Prostate gland (tissue), 2 donors: ENCODE data around the gene SH2D6.

Source experiments
- POLR2A ChIP-seq: fragments of 450-650 bp; IDR thresholded peaks from one replicate; pipeline ENCODE4 v1.6.1; 2016; ENCODE audit warnings: antibody characterized with exemption, mild to moderate bottlenecking
- POLR2AphosphoS5 ChIP-seq: sonication (generic); formaldehyde crosslinking; IDR thresholded peaks from one replicate; pipeline ENCODE4 v1.6.1; 2017; ENCODE audit warnings: antibody characterized with exemption
- TF ChIP-seq, protein P1 (sequence below), 4 experiments: fragments of 200-600 bp in 2 of 4; fragments of 450-650 bp in 2 of 4; sonication (generic) in 2 of 4; IDR thresholded peaks; 1 replicate in 3 of 4; 2 replicates in 1 of 4; pipeline ENCODE4 v1.5.1; 2016 to 2019; ENCODE audit warnings: antibody characterized with exemption in 4 of 4, mild to moderate bottlenecking in 2 of 4, moderate library complexity in 2 of 4

DNA sequence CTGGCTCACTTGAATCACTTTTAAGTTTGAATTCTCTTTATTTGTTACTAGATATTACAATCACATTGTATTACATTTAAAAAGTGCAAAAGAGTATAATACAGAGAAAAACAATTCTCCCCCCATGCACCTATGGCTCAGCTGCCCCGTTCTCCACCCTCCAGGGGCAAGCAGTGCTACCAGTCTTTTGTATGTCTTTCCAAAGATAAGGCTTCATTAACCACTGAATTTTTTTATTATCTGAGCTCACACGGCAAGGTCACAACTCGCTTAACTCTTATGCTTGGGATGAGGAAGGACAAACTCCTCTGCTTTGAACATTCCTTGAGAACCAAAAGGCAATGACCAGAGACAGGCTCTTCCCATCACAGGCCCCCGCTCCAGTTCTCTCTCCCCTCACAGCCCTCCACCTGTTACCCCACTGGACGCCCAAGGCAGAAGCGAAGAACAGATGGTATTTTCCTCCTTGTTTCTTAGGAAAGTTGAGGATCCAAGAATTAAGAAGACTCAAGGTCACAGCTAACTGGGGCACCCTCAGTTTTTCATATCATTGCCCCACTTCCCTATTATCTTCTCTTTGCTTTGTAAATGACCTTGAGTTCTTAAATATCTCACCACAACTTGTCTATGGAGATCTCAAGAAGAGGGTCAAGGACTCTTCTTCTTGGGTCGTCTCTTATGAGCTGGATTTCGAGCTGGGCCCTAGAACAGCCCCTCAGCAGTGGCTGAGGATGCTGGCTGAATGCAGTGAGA is 30.1 kb downstream of the SH2D6 start:
- TF ChIP-seq, protein P1, sequence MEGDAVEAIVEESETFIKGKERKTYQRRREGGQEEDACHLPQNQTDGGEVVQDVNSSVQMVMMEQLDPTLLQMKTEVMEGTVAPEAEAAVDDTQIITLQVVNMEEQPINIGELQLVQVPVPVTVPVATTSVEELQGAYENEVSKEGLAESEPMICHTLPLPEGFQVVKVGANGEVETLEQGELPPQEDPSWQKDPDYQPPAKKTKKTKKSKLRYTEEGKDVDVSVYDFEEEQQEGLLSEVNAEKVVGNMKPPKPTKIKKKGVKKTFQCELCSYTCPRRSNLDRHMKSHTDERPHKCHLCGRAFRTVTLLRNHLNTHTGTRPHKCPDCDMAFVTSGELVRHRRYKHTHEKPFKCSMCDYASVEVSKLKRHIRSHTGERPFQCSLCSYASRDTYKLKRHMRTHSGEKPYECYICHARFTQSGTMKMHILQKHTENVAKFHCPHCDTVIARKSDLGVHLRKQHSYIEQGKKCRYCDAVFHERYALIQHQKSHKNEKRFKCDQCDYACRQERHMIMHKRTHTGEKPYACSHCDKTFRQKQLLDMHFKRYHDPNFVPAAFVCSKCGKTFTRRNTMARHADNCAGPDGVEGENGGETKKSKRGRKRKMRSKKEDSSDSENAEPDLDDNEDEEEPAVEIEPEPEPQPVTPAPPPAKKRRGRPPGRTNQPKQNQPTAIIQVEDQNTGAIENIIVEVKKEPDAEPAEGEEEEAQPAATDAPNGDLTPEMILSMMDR (IDR thresholded peaks at IDR 0.05): no peak
- TF ChIP-seq POLR2A: no peak
- no peak for TF ChIP-seq POLR2AphosphoS5
